Breast epithelium (tissue), 4 donors: ENCODE results near the gene MREG. TPM values are rescaled to one million over a fixed set of nuclear protein-coding genes. Genes with fewer than 3 reads are reported as not detected.

Source experiments
- DNase-seq, 2 donors: peaks; one replicate each; pipeline ENCODE4 v3.0.0-alpha.2; 2019; ENCODE audit warnings: low spot score in 2 of 2
- H3K27ac ChIP-seq, 2 donors: fragments of 200-600 bp; sonication (generic) in 1 of 2; one replicate each; pipeline ENCODE4 v1.5.1; 2016 to 2019; ENCODE audit warnings: mild to moderate bottlenecking in 1 of 2
- H3K27me3 ChIP-seq, 2 donors: fragments of 200-600 bp; sonication (generic) in 1 of 2; one replicate each; pipeline versions ENCODE4 v1.5.1 to v1.6.0; 2017 to 2019; ENCODE audit warnings: control low read depth in 1 of 2, mild to moderate bottlenecking in 1 of 2
- H3K36me3 ChIP-seq: fragments of 200-600 bp; one replicate; pipeline ENCODE4 v1.5.1; 2019
- H3K4me1 ChIP-seq, 2 donors: fragments of 200-600 bp; sonication (generic); one replicate each; pipeline ENCODE4 v1.5.1; 2016 to 2019; ENCODE audit warnings: control low read depth in 1 of 2
- H3K4me3 ChIP-seq, 3 donors: fragments of 200-600 bp; sonication (generic); 1 replicate in 2 of 3; 2 replicates in 1 of 3; pipeline ENCODE4 v1.5.1; 2016 to 2019; ENCODE audit warnings: mild to moderate bottlenecking in 3 of 3, moderate library complexity in 2 of 3
- H3K9me3 ChIP-seq, 2 donors: fragments of 200-600 bp; sonication (generic) in 1 of 2; one replicate each; pipeline ENCODE4 v1.5.1; 2016 to 2019; ENCODE audit warnings: control low read depth in 1 of 2
- CTCF ChIP-seq, 3 donors: fragments of 450-650 bp; IDR thresholded peaks; one replicate each; pipeline ENCODE4 v1.5.1; 2016 to 2017; ENCODE audit warnings: antibody characterized with exemption in 3 of 3, mild to moderate bottlenecking in 3 of 3, moderate library complexity in 3 of 3
- POLR2A ChIP-seq: fragments of 450-650 bp; IDR thresholded peaks from one replicate; pipeline ENCODE4 v1.6.1; 2016; ENCODE audit warnings: antibody characterized with exemption, mild to moderate bottlenecking, moderate library complexity
- POLR2AphosphoS5 ChIP-seq, 3 donors: sonication (generic); formaldehyde crosslinking; IDR thresholded peaks; one replicate each; pipeline ENCODE4 v1.6.1; 2017; ENCODE audit warnings: antibody characterized with exemption in 3 of 3
- intact Hi-C: fragments of 100-400 bp; cut with DNase I; formaldehyde crosslinking; loops from one replicate; pipeline ENCODE4 v1.15.1; 2023; ENCODE audit warnings: low total_unique reads
- total RNA-seq, 3 donors: library from RNA; depleted of rRNA; stranded (reverse); fragments of >200 nt; gene quantifications; one replicate each; pipeline ENCODE4 v1.1.0, GENCODE V29; 2016

The MREG gene
- total RNA-seq, 3 donors from 2014 or later, result 3.8 to 30.1 (median 16.1) TPM

- intact Hi-C loops, result no loop called here
- peaks cover 0 to 11% of the 10 kb centered on the region in 2 donors for H3K4me1 ChIP-seq
- peak overlapping the region; percentile 48 to 68 for H3K27ac ChIP-seq
- TF ChIP-seq CTCF (IDR thresholded peaks at IDR 0.05), result no peak
- no peaks in the 10 kb centered on the region for H3K9me3 ChIP-seq
- no peak overlapping the region for H3K4me3 ChIP-seq
- H3K36me3 ChIP-seq, result no peaks in the 10 kb centered on the region
- DNase-seq, result no peak
- H3K27me3 ChIP-seq, result no peaks in the 10 kb centered on the region
Observed at GRCh38 chr2:216008387-216008786, 5.0 kb downstream of the MREG start.

GRCh38 chr2:216006164-216006663 lies 7.1 kb downstream of the MREG start:
- intact Hi-C loops, result no loop called here

GRCh38 chr2:216004697-216005283 lies 8.6 kb downstream of the MREG start:
- DNase-seq, result no peak
- Histone ChIP-seq H3K4me1 (peaks cover 0 to 11% of the 10 kb centered on the region in 2 donors), H3K9me3 (no peaks in the 10 kb centered on the region), H3K36me3 (no peaks in the 10 kb centered on the region), H3K27me3 (no peaks in the 10 kb centered on the region), H3K4me3 (no peak overlapping the region), H3K27ac (peak overlapping the region; percentile 69 to 76)
- intact Hi-C loops, result no loop called here
- TF ChIP-seq POLR2A, result no peak
- TF ChIP-seq CTCF (IDR thresholded peaks at IDR 0.05), result no peak
- TF ChIP-seq POLR2AphosphoS5 (IDR thresholded peaks at IDR 0.05), result no peak

More at GRCh38 chr2:216006164-216006663, 7.1 kb downstream of the MREG start:
- H3K4me3 ChIP-seq, result peak overlapping the region in 1 of 3 donors; percentile 23
- H3K27me3 ChIP-seq, result no peaks in the 10 kb centered on the region
- DNase-seq, result peak; percentile 53 to 83
- TF ChIP-seq POLR2A (no peak), CTCF (IDR thresholded peaks at IDR 0.05) (no peak), POLR2AphosphoS5 (IDR thresholded peaks at IDR 0.05) (peak in 1 of 3 donors; percentile 27)
- peaks cover 0 to 11% of the 10 kb centered on the region in 2 donors for H3K4me1 ChIP-seq
- H3K36me3 ChIP-seq, result no peaks in the 10 kb centered on the region
- H3K9me3 ChIP-seq, result no peaks in the 10 kb centered on the region
- peak overlapping the region; percentile 69 to 80 for H3K27ac ChIP-seq

GRCh38 chr2:216003876-216004696 lies 9.3 kb downstream of the MREG start:
- Histone ChIP-seq H3K9me3 (no peaks in the 10 kb centered on the region), H3K27ac (peak overlapping the region; percentile 69 to 76), H3K36me3 (no peaks in the 10 kb centered on the region), H3K4me3 (no peak overlapping the region), H3K27me3 (no peaks in the 10 kb centered on the region), H3K4me1 (peaks cover 0 to 11% of the 10 kb centered on the region in 2 donors)
- intact Hi-C loops, result no loop called here
- DNase-seq, result no peak
- TF ChIP-seq POLR2AphosphoS5 (IDR thresholded peaks at IDR 0.05) (no peak), POLR2A (no peak), CTCF (IDR thresholded peaks at IDR 0.05) (no peak)

- Histone ChIP-seq H3K4me1 (peaks cover 0 to 11% of the 10 kb centered on the region in 2 donors), H3K27me3 (no peaks in the 10 kb centered on the region), H3K4me3 (no peak overlapping the region), H3K36me3 (no peaks in the 10 kb centered on the region), H3K9me3 (no peaks in the 10 kb centered on the region), H3K27ac (peak overlapping the region; percentile 69 to 71)
- intact Hi-C loops, result no loop called here
- TF ChIP-seq POLR2AphosphoS5 (IDR thresholded peaks at IDR 0.05), result no peak
- no peak for TF ChIP-seq POLR2A
- no peak for TF ChIP-seq CTCF (IDR thresholded peaks at IDR 0.05)
- no peak for DNase-seq
Observed at GRCh38 chr2:216002693-216003092, 10.7 kb downstream of the MREG start.
